ENCODE data around the gene LRP5. TPM values are rescaled to one million over a fixed set of nuclear protein-coding genes. Genes with fewer than 3 reads are reported as not detected.

Gene LRP5
- total RNA-seq, 2 experiments from 2014 or later = 2.0 to 2.9 TPM

DNA sequence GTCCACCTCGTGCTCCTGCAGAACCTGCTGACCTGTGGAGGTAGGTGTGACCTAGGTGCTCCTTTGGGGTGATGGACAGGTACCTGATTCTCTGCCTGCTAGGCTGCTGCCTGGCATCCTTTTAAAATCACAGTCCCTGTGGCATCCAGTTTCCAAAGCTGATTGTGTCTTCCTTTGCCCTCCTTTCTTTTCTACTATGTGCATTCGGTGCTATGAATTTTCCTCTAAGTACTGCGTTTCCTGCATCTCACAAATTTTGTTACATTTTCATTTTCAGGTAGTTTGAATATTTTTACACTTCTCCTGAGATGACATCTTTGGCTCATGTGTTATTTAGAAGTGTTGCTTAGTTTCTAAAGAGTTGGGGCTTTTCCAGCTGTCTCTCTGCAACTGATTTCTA lies 117.3 kb downstream of the LRP5 start:
- no peaks in the 10 kb centered on the region for H3K27me3 ChIP-seq (ENCODE audit: control insufficient read depth in 1 of 2, insufficient read depth in 2 of 2, low read length in 2 of 2)
- H3K4me3 Mint-ChIP-seq = no peak overlapping the region
- H3K9me3 ChIP-seq (ENCODE audit: control insufficient read depth in 1 of 2, insufficient read depth in 1 of 2, low read length in 2 of 2) = peaks cover 12 to 29% of the 10 kb centered on the region in 2 experiments
- no peak overlapping the region for H3K27ac Mint-ChIP-seq
- ChIA-PET CTCF (no interaction called here), POLR2A (no interaction called here)
- TF ChIP-seq, protein P1, sequence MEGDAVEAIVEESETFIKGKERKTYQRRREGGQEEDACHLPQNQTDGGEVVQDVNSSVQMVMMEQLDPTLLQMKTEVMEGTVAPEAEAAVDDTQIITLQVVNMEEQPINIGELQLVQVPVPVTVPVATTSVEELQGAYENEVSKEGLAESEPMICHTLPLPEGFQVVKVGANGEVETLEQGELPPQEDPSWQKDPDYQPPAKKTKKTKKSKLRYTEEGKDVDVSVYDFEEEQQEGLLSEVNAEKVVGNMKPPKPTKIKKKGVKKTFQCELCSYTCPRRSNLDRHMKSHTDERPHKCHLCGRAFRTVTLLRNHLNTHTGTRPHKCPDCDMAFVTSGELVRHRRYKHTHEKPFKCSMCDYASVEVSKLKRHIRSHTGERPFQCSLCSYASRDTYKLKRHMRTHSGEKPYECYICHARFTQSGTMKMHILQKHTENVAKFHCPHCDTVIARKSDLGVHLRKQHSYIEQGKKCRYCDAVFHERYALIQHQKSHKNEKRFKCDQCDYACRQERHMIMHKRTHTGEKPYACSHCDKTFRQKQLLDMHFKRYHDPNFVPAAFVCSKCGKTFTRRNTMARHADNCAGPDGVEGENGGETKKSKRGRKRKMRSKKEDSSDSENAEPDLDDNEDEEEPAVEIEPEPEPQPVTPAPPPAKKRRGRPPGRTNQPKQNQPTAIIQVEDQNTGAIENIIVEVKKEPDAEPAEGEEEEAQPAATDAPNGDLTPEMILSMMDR (IDR thresholded peaks at IDR 0.05) = no peak
- H3K36me3 ChIP-seq (ENCODE audit: insufficient read depth, low read length) = no peaks in the 10 kb centered on the region
- no peak overlapping the region for H3K27ac ChIP-seq (ENCODE audit: low read depth in 1 of 2, low read length in 2 of 2)
- ATAC-seq (ENCODE audit: poor library complexity) (no peak), DNase-seq (no peak)
- H3K27me3 Mint-ChIP-seq = no peaks in the 10 kb centered on the region
- no peaks in the 10 kb centered on the region for H3K4me1 ChIP-seq (ENCODE audit: insufficient read depth, low read length)
- H3K4me1 Mint-ChIP-seq (ENCODE audit: low read depth) = no peaks in the 10 kb centered on the region
- H3K36me3 Mint-ChIP-seq (ENCODE audit: low read depth) = peaks cover 14% of the 10 kb centered on the region
- peaks cover 3% of the 10 kb centered on the region for H3K9me3 Mint-ChIP-seq
- no peak overlapping the region for H3K4me3 ChIP-seq (ENCODE audit: low read length)
- intact Hi-C loops (cut with DNase I, micrococcal nuclease) = no loop called here

DNA sequence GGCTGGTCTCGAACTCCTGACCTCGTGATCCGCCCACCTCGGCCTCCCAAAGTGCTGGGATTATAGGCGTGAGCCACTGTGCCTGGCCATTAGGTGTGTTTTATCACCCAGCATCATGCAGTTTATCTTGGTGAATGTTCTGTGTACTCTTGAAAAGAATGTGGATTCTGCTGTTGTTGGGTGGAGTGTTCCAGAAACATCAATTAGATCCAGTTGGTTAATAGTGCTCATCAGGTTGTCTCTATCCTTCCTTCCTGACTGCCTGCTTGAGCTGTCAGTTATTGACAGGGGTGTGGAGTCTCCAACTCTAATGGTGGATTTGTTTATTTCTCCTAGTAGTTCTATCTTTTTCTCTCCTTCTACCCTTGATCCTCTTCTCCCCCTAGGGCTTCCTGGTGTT lies 118.0 kb downstream of the LRP5 start:
- DNase-seq = no peak
- no peak for ATAC-seq (ENCODE audit: poor library complexity)
- TF ChIP-seq, protein P1 (IDR thresholded peaks at IDR 0.05) = no peak
- Mint-ChIP-seq H3K27ac (no peak overlapping the region), H3K27me3 (no peaks in the 10 kb centered on the region), H3K4me3 (no peak overlapping the region), H3K36me3 (ENCODE audit: low read depth) (peaks cover 14% of the 10 kb centered on the region), H3K9me3 (peaks cover 3% of the 10 kb centered on the region), H3K4me1 (ENCODE audit: low read depth) (no peaks in the 10 kb centered on the region)
- H3K36me3 ChIP-seq (ENCODE audit: insufficient read depth, low read length) = no peaks in the 10 kb centered on the region
- intact Hi-C loops (cut with DNase I, micrococcal nuclease) = no loop called here
- no peak overlapping the region for H3K4me3 ChIP-seq (ENCODE audit: low read length)
- H3K9me3 ChIP-seq (ENCODE audit: control insufficient read depth in 1 of 2, insufficient read depth in 1 of 2, low read length in 2 of 2) = peaks cover 12 to 29% of the 10 kb centered on the region in 2 experiments
- ChIA-PET CTCF (no interaction called here), POLR2A (no interaction called here)
- no peak overlapping the region for H3K27ac ChIP-seq (ENCODE audit: low read depth in 1 of 2, low read length in 2 of 2)
- H3K4me1 ChIP-seq (ENCODE audit: insufficient read depth, low read length) = no peaks in the 10 kb centered on the region
- H3K27me3 ChIP-seq (ENCODE audit: control insufficient read depth in 1 of 2, insufficient read depth in 2 of 2, low read length in 2 of 2) = no peaks in the 10 kb centered on the region

DNA sequence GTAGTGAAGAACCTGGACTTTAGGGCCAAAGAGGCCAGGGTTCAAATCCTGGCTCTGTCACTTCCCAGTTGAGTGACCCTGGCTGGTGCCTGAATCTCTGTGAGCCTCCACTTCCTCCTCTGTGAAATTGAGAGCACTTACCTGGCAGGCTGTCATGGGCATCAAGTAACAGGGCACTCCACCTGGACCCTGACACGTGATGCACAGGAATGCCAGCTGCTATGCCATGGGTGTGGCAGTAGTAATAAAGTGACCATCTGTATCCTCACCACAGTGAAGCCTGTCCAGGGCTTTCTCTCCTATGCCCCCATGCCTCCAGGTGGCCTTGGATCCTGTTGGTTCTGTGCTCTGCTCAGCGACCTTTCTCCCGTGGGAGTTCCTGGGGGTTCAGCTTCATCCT lies 118.4 kb downstream of the LRP5 start:
- POLR2A ChIA-PET = no interaction called here
- no peaks in the 10 kb centered on the region for H3K36me3 ChIP-seq (ENCODE audit: insufficient read depth, low read length)
- Mint-ChIP-seq H3K27ac (no peak overlapping the region), H3K27me3 (no peaks in the 10 kb centered on the region), H3K36me3 (ENCODE audit: low read depth) (peaks cover 14% of the 10 kb centered on the region), H3K9me3 (peaks cover 3% of the 10 kb centered on the region), H3K4me1 (ENCODE audit: low read depth) (no peaks in the 10 kb centered on the region), H3K4me3 (no peak overlapping the region)
- TF ChIP-seq, protein P1 (IDR thresholded peaks at IDR 0.05) = no peak
- no peak for ATAC-seq (ENCODE audit: poor library complexity)
- CTCF ChIA-PET = no interaction called here
- no peak overlapping the region for H3K4me3 ChIP-seq (ENCODE audit: low read length)
- H3K27ac ChIP-seq (ENCODE audit: low read depth in 1 of 2, low read length in 2 of 2) = no peak overlapping the region
- no peaks in the 10 kb centered on the region for H3K4me1 ChIP-seq (ENCODE audit: insufficient read depth, low read length)
- H3K9me3 ChIP-seq (ENCODE audit: control insufficient read depth in 1 of 2, insufficient read depth in 1 of 2, low read length in 2 of 2) = peaks cover 12 to 29% of the 10 kb centered on the region in 2 experiments
- no peaks in the 10 kb centered on the region for H3K27me3 ChIP-seq (ENCODE audit: control insufficient read depth in 1 of 2, insufficient read depth in 2 of 2, low read length in 2 of 2)
- no peak for DNase-seq
- intact Hi-C loops (cut with DNase I, micrococcal nuclease) = no loop called here
